Islet of Langerhans (tissue), 1 donor: ENCODE measurements around the gene VAPB.
A peak's percentile ranks its signal among the peaks of the same experiment; 100 is the strongest.

Source experiments
- FAIRE-seq: peaks from one replicate; lab custom pipeline; 2011; peaks lifted over from hg19 to GRCh38; lab: Jason Lieb, UNC

Gene VAPB

GRCh38 chr20:58436868-58437645 is 48.0 kb downstream of the VAPB start:
- peak; percentile 68 for FAIRE-seq

- no peak for FAIRE-seq
Measured at GRCh38 chr20:58438970-58439808, 50.2 kb downstream of the VAPB start.

- FAIRE-seq = no peak
Measured at GRCh38 chr20:58440021-58440767, 51.2 kb downstream of the VAPB start.

- no peak for FAIRE-seq
Measured at GRCh38 chr20:58441723-58442122, 52.7 kb downstream of the VAPB start.

- no peak for FAIRE-seq
Measured at GRCh38 chr20:58444746-58445255, 55.8 kb downstream of the VAPB start.

GRCh38 chr20:58446264-58446959 is 57.4 kb downstream of the VAPB start:
- no peak for FAIRE-seq

GRCh38 chr20:58446960-58447265 is 57.9 kb downstream of the VAPB start:
- no peak for FAIRE-seq

- no peak for FAIRE-seq
Measured at GRCh38 chr20:58447511-58448391, 58.7 kb downstream of the VAPB start.

GRCh38 chr20:58448958-58449357 is 59.9 kb downstream of the VAPB start:
- no peak for FAIRE-seq

- FAIRE-seq = no peak
Measured at GRCh38 chr20:58449681-58450221, 60.7 kb downstream of the VAPB start.

- no peak for FAIRE-seq
Measured at GRCh38 chr20:58450254-58450653, 61.2 kb downstream of the VAPB start.

GRCh38 chr20:58452667-58453255 is 63.7 kb downstream of the VAPB start:
- FAIRE-seq = no peak

- no peak for FAIRE-seq
Measured at GRCh38 chr20:58453391-58453790, 64.4 kb downstream of the VAPB start.

GRCh38 chr20:58454460-58454859 is 65.4 kb downstream of the VAPB start:
- no peak for FAIRE-seq

GRCh38 chr20:58457083-58457695 is 68.2 kb downstream of the VAPB start:
- FAIRE-seq = no peak

- FAIRE-seq = no peak
Measured at GRCh38 chr20:58458342-58459057, 69.5 kb downstream of the VAPB start.

GRCh38 chr20:58459058-58459750 is 70.2 kb downstream of the VAPB start:
- FAIRE-seq = no peak

GRCh38 chr20:58461104-58461503 is 72.1 kb downstream of the VAPB start:
- no peak for FAIRE-seq

- FAIRE-seq = no peak
Measured at GRCh38 chr20:58461899-58462298, 72.9 kb downstream of the VAPB start.
